Astrocyte (in vitro differentiated cells and primary cell): Measurements from ENCODE around the gene ZNF503. TPM values are rescaled to one million over a fixed set of nuclear protein-coding genes. Genes with fewer than 3 reads are reported as not detected.
A peak's percentile ranks its signal among the peaks of the same experiment; 100 is the strongest.

Experiments
- DNase-seq: peaks from one replicate; pipeline ENCODE4 v3.0.0-alpha.2; 2010; ENCODE audit warnings: low read depth
- FAIRE-seq: peaks from 2 replicates; lab custom pipeline; 2011; peaks lifted over from hg19 to GRCh38; lab: Jason Lieb, UNC
- H2AFZ ChIP-seq: 2 replicates; pipeline ENCODE4 v1.6.0; 2012; ENCODE audit warnings: low read depth, low read length, inconsistent platforms
- H3K27ac ChIP-seq: 2 replicates; pipeline ENCODE4 v1.5.1; 2011; ENCODE audit warnings: low read depth, low read length, inconsistent platforms
- H3K27me3 ChIP-seq: 2 replicates; pipeline ENCODE4 v1.6.0; 2011; ENCODE audit warnings: low read length, inconsistent platforms; ENCODE audit not compliant: insufficient read depth
- H3K36me3 ChIP-seq: 2 replicates; pipeline ENCODE4 v1.5.1; 2011; ENCODE audit warnings: low read length, inconsistent platforms; ENCODE audit not compliant: insufficient read depth
- H3K4me1 ChIP-seq: 2 replicates; pipeline ENCODE4 v1.5.1; 2011; ENCODE audit warnings: low read length, inconsistent platforms; ENCODE audit not compliant: insufficient read depth
- H3K4me2 ChIP-seq: 2 replicates; pipeline ENCODE4 v1.6.0; 2012; ENCODE audit warnings: low read length, inconsistent platforms
- H3K4me3 ChIP-seq: 2 replicates; pipeline ENCODE4 v1.5.1; 2011; ENCODE audit warnings: low read depth, mild to moderate bottlenecking, low read length, inconsistent platforms; ENCODE audit not compliant: insufficient read depth
- H3K79me2 ChIP-seq: 2 replicates; pipeline ENCODE4 v1.6.0; 2012; ENCODE audit warnings: mild to moderate bottlenecking, low read length, inconsistent platforms; ENCODE audit not compliant: insufficient read depth
- H3K9ac ChIP-seq: 2 replicates; pipeline ENCODE4 v1.6.0; 2012; ENCODE audit warnings: mild to moderate bottlenecking, low read length, inconsistent platforms
- H3K9me3 ChIP-seq: 2 replicates; pipeline ENCODE4 v1.5.1; 2012; ENCODE audit warnings: low read depth, mild to moderate bottlenecking, low read length, inconsistent platforms; ENCODE audit not compliant: insufficient read depth
- H4K20me1 ChIP-seq: 2 replicates; pipeline ENCODE4 v1.6.0; 2012; ENCODE audit warnings: low read length, inconsistent platforms; ENCODE audit not compliant: insufficient read depth
- H3K27ac Mint-ChIP-seq: one replicate; pipeline ENCODE4 v1.8.0; 2021; ENCODE audit warnings: mild to moderate bottlenecking, mixed read lengths; ENCODE audit not compliant: unreplicated experiment
- H3K27me3 Mint-ChIP-seq: one replicate; pipeline ENCODE4 v1.8.0; 2021; ENCODE audit warnings: low read depth, mixed read lengths; ENCODE audit not compliant: unreplicated experiment
- H3K36me3 Mint-ChIP-seq: one replicate; pipeline ENCODE4 v1.8.0; 2021; ENCODE audit warnings: low read depth, mixed read lengths; ENCODE audit not compliant: unreplicated experiment
- H3K4me1 Mint-ChIP-seq: one replicate; pipeline ENCODE4 v1.8.0; 2021; ENCODE audit warnings: low read depth, mixed read lengths; ENCODE audit not compliant: unreplicated experiment
- H3K4me3 Mint-ChIP-seq: one replicate; pipeline ENCODE4 v1.8.0; 2021; ENCODE audit warnings: mild to moderate bottlenecking, moderate library complexity, mixed read lengths; ENCODE audit not compliant: unreplicated experiment
- H3K9me3 Mint-ChIP-seq: one replicate; pipeline ENCODE4 v1.8.0; 2021; ENCODE audit warnings: mild to moderate bottlenecking, mixed read lengths; ENCODE audit not compliant: unreplicated experiment
- CTCF ChIP-seq: IDR thresholded peaks from 2 replicates; pipeline ENCODE4 v1.5.1; 2011; ENCODE audit warnings: low read depth, mild to moderate bottlenecking, inconsistent platforms, low read length, moderate library complexity; ENCODE audit not compliant: insufficient read depth
- EZH2 ChIP-seq: IDR thresholded peaks from 2 replicates; pipeline ENCODE4 v1.6.1; 2012; ENCODE audit warnings: mild to moderate bottlenecking, low read length, inconsistent platforms; ENCODE audit not compliant: insufficient read depth
- total RNA-seq: library from RNA; stranded (reverse); gene quantifications from 2 replicates; pipeline ENCODE4 v1.2.1, GENCODE V29; 2021

ZNF503 gene
- total RNA-seq, 1 donor from 2014 or later = 11.9 TPM

- FAIRE-seq (no peak), DNase-seq (no peak)
- Histone ChIP-seq H3K9me3 (no peaks in the 10 kb centered on the region), H2AFZ (no peak overlapping the region), H3K4me2 (no peak overlapping the region), H3K36me3 (no peaks in the 10 kb centered on the region), H3K27me3 (peaks cover 5% of the 10 kb centered on the region), H3K27ac (no peak overlapping the region), H3K4me1 (peaks cover 5% of the 10 kb centered on the region), H3K9ac (no peak overlapping the region), H3K4me3 (no peak overlapping the region), H3K79me2 (peaks cover 30% of the 10 kb centered on the region), H4K20me1 (peaks cover 26% of the 10 kb centered on the region)
- H3K27ac Mint-ChIP-seq = no peak overlapping the region
- TF ChIP-seq CTCF = no peak
- no peak for TF ChIP-seq EZH2
- peaks cover 4% of the 10 kb centered on the region for H3K36me3 Mint-ChIP-seq
- H3K9me3 Mint-ChIP-seq = peaks cover 8% of the 10 kb centered on the region
- H3K4me1 Mint-ChIP-seq = no peaks in the 10 kb centered on the region
- peak overlapping the region; percentile 52 for H3K4me3 Mint-ChIP-seq
- H3K27me3 Mint-ChIP-seq = peaks cover 57% of the 10 kb centered on the region
These were observed 7.3 kb downstream of the ZNF503 start for GRCh38 chr10:75394221-75394620.

- TF ChIP-seq EZH2 = no peak
- TF ChIP-seq CTCF = no peak
- Histone ChIP-seq H3K27me3 (peaks cover 5% of the 10 kb centered on the region), H3K4me3 (no peak overlapping the region), H2AFZ (no peak overlapping the region), H3K9me3 (peaks cover 2% of the 10 kb centered on the region), H3K27ac (no peak overlapping the region), H4K20me1 (peaks cover 13% of the 10 kb centered on the region), H3K79me2 (peaks cover 15% of the 10 kb centered on the region), H3K4me2 (no peak overlapping the region), H3K4me1 (peaks cover 5% of the 10 kb centered on the region), H3K9ac (no peak overlapping the region), H3K36me3 (no peaks in the 10 kb centered on the region)
- FAIRE-seq (no peak), DNase-seq (no peak)
- Mint-ChIP-seq H3K9me3 (peaks cover 15% of the 10 kb centered on the region), H3K27me3 (peaks cover 63% of the 10 kb centered on the region), H3K27ac (no peak overlapping the region), H3K36me3 (peaks cover 4% of the 10 kb centered on the region), H3K4me1 (no peaks in the 10 kb centered on the region), H3K4me3 (no peak overlapping the region)
These were observed 8.8 kb downstream of the ZNF503 start for GRCh38 chr10:75392744-75393143.

- H3K27ac ChIP-seq = no peak overlapping the region
- Mint-ChIP-seq H3K4me1 (no peaks in the 10 kb centered on the region), H3K36me3 (peaks cover 4% of the 10 kb centered on the region), H3K4me3 (no peak overlapping the region), H3K27me3 (peaks cover 62% of the 10 kb centered on the region), H3K9me3 (peaks cover 19% of the 10 kb centered on the region), H3K27ac (no peak overlapping the region)
- FAIRE-seq (no peak), DNase-seq (no peak)
- H3K4me3 ChIP-seq = no peak overlapping the region
- H3K9ac ChIP-seq = no peak overlapping the region
- H3K27me3 ChIP-seq = peaks cover 5% of the 10 kb centered on the region
- H2AFZ ChIP-seq = no peak overlapping the region
- H3K79me2 ChIP-seq = peaks cover 11% of the 10 kb centered on the region
- peaks cover 2% of the 10 kb centered on the region for H3K9me3 ChIP-seq
- H3K4me1 ChIP-seq = peaks cover 5% of the 10 kb centered on the region
- TF ChIP-seq CTCF (no peak), EZH2 (no peak)
- no peaks in the 10 kb centered on the region for H3K36me3 ChIP-seq
- H3K4me2 ChIP-seq = no peak overlapping the region
- peaks cover 9% of the 10 kb centered on the region for H4K20me1 ChIP-seq
These were observed 9.3 kb downstream of the ZNF503 start for GRCh38 chr10:75392271-75392670.
